ENCODE measurements around the gene ZBTB20.

The ZBTB20 gene

DNA sequence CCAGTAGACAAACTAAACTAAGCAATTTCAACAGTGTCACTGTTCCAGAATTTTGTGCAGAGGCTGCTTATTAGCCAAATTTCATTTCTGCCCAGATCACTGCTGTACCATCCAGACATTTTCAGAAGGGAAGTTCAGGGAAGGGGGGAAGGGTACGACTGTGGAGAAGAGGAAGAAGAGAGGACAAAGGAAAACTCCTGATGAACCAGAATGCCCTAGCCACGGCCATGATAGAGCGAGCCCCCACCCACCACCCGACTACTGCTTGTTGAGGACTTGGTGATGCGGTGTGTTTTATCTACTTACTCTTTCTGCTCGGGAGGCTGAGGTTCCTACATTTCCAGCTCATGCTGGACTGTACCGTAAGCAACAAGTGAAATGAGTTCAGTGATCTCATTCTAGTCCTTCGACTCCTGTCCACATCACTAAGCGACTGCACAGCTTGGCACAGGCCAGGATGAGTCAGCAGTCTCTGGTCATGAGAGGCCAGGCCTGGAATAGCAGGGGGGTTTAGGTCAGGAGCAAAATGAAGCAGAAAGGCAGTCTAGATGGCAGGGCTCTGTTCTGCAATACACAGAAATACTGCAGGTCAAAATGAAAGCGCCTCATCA, 522.4 kb downstream of the ZBTB20 start:
- peak; percentile 98 for DNase-seq (ENCODE audit: low read depth)

GRCh38 chr3:114624047-114624445, 523.0 kb downstream of the ZBTB20 start:
- DNase-seq (ENCODE audit: low read depth), result no peak

GRCh38 chr3:114623420-114624046, 523.6 kb downstream of the ZBTB20 start:
- DNase-seq (ENCODE audit: low read depth), result no peak

DNA sequence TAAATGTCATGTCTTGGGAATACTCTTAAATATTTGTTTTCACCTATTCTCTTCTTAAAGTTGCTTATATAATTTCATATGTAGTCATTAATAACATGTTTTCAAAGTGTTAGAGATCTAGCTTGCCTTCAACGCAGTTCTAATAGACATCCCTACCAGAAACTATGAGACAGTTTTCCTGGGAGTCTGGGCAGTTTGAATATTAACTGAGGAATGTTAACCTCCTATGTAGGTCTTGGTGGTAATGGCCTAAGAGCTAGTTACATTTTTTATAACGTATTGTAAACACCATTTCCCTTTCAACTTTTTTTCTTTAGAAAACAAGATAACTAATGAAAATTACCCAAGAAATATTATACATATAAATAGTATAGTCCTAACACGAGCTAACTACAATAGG, 525.1 kb downstream of the ZBTB20 start:
- DNase-seq (ENCODE audit: low read depth), result no peak

DNA sequence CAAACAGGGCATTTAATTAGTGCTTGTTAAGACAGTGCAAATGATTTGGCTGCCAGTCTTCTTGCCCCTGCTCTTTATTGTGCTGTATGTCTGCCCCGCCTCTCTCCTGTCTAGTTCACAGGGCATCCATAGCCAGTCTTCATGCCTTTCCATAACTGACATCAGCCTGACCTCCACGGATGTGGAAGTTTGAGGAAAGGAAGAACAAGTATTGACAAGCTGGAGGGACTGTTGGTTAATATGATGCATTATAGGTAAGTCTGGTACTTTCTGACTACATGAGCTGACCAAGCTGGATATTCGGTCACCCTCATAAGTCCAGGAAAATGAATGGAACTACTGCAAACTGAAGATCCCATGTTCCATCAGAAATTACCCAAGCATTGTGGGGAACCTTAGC, 527.3 kb downstream of the ZBTB20 start:
- DNase-seq (ENCODE audit: low read depth), result no peak

DNA sequence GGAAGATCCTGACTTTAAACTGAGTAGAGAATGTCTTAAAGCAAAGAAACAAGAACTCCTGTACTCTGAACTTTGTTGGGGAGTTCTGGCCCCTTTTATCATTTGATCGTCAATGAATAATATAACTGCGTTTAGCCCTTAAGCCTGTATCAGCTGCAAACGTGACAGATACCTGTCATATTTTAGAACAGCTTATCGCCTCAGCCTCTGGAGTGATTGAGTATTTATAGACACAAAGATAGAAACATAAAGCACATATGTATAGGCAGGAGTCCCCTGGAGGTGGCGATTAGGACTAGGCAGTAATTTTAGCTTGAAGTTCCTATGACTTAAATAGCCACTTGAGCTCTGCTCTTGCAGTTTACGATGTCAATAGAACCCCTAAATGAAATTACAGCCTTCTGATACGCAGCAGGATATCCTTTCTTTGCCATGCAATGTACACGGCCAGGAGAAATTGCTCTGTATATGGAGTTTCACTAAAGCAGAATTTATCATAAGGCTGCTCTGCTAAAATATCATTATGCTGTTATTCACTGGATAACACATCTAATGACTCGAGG, 531.5 kb downstream of the ZBTB20 start:
- DNase-seq (ENCODE audit: low read depth), result no peak

DNA sequence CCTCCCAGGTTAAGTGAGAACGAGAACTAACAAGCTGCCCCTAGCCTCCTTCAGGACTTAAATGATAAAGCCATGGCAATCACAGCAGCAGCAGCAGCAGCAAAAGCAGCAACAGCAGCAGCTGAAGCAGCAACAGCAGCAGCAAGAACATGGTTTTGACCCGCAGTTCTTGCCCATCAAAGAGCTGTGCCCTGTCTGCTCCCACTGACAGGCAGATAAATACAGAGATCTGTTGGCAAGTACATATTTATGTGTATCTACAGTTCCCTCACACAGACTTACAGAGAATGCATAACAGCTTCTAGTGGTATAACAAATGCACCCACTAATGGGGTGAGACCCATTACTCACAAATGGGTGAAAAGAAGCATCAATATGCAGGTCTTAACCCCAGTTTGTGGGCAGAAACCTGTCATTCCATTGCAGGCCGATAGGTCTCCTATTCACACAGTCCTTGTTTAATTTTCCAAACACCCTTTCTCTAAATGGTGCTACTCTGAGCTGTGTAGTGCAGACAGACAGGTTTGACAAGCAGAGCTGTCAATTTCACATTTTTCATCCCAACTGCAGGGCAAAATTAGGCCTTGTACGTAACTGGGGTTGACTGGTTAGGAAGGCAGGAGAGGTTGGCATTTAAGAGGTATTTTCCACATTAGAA, 537.0 kb downstream of the ZBTB20 start:
- DNase-seq (ENCODE audit: low read depth), result no peak

DNA sequence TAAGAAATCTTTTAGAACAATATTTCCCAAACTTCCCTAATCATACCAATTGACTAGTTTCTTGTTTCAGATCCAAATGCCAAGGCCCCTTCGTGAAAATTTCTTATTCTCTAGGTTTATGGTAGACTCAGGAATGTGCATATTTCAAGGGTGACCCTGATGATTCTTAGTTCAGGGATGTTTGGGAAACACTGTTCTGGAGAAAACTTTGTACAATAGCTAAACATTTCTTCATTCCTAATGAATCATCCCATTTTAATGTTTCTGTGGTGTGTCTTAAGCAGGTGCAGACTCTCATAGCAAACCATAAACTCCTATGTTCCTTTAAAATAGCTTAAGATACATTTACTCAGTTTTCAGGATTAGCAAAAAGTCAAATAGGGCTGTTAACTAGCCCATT, 538.8 kb downstream of the ZBTB20 start:
- no peak for DNase-seq (ENCODE audit: low read depth)

GRCh38 chr3:114606336-114606735, 540.8 kb downstream of the ZBTB20 start:
- DNase-seq (ENCODE audit: low read depth), result no peak

GRCh38 chr3:114600571-114600970, 546.5 kb downstream of the ZBTB20 start:
- DNase-seq (ENCODE audit: low read depth), result no peak

GRCh38 chr3:114597871-114598270, 549.2 kb downstream of the ZBTB20 start:
- no peak for DNase-seq (ENCODE audit: low read depth)

GRCh38 chr3:114597012-114597411, 550.1 kb downstream of the ZBTB20 start:
- no peak for DNase-seq (ENCODE audit: low read depth)

DNA sequence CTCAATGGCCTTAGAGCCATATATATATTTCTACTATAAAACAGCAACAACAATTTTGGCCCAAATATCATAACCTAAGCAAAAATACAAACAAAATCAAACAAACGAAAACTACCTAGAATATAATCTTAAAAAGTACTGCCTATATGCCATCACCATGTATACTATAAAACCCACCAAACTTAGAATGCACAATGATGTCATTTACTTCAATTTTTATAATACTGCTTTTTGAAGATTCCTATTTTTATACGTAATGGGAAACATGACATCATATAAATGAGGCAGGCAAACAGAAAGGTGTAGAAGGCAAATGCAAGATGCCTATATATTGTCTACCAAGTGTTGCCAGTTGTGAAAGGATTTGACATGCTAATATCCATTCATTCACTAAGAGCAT, 550.9 kb downstream of the ZBTB20 start:
- DNase-seq (ENCODE audit: low read depth), result no peak

- no peak for DNase-seq (ENCODE audit: low read depth)
Measured at GRCh38 chr3:114595522-114596028, 551.5 kb downstream of the ZBTB20 start.

DNA sequence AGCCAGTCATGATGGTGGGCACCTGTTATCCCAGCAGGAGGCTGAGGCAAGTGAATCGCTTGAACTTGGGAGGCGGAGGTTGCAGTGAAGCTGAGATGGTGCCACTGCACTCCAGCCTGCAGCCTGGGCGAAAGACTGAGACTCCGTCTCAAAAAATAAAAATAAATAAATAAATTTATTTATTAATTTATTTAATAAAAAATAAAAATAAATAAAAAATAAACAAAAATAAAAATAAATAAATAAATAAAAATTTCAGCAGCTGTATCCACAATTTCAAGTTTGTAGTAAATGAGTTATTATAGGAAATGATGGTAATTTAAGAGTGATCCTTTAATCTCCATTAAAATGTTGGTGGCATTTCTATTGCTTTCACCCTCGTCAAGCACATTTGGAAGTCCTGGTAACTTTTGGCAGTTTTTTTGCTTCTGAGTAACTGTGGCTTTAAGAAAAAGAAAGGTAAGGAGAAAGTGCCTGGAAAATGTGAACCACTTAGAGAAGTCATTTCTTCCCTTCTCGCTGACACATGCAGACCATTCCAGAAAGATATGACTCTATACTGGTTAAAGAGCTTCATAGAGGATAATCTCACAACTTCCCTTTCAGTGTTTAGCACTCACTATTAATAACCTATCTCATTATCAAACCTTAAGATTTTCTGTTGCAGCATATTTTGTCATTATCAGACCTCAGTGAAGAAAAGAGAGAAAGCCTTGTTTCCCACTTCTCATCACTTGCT, 556.6 kb downstream of the ZBTB20 start:
- no peak for DNase-seq (ENCODE audit: low read depth)

GRCh38 chr3:114587986-114588385, 559.1 kb downstream of the ZBTB20 start:
- no peak for DNase-seq (ENCODE audit: low read depth)

DNA sequence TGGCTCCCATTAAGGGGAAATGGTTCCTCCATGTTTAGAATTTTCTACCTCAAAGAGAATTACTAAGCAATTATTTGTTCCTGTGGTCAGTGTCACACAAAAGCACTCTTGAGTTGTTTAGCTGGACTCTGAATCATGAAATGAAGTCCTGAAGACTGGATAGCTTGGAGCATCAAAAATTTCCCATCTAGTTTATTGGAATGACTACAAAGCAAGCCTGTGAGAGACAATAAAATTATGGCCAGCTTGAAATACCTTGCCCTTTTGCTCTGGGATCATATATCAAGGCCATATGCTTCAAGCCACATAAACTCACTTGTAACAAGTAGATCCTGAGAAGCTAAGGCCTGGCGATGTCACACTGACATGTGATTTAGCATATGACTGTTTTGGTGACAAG, 561.0 kb downstream of the ZBTB20 start:
- no peak for DNase-seq (ENCODE audit: low read depth)

GRCh38 chr3:114585687-114586086, 561.4 kb downstream of the ZBTB20 start:
- DNase-seq (ENCODE audit: low read depth), result no peak

DNA sequence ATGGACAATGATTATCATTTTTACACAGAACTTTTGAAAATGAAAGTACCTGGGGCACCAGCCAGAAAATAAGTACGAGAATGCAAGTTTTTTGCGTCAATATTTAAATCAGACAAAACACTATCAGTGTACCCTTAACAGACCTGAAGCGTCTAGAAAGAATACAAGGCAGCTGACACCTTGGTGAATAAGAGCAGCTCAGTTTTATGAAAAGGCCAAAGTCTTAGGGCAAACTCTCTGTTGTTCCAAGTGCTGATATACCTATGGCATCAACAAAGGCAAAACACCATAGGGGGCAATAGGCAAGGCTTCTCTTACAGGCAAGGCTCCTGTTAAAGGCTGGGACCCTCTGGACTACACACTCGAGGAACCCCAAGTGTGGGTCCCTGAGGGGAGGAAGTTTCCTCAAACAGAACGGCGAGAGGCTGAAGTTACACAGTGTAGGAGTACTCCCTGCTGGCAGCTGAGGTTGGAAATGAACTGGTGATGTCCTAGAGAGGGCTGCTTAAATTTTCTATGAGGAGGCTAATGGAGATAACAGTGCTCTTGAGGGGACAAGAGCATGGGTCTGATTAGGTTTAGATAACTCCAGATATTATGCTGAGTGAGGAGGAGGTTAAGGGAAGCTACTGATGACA, 562.2 kb downstream of the ZBTB20 start:
- no peak for DNase-seq (ENCODE audit: low read depth)

DNA sequence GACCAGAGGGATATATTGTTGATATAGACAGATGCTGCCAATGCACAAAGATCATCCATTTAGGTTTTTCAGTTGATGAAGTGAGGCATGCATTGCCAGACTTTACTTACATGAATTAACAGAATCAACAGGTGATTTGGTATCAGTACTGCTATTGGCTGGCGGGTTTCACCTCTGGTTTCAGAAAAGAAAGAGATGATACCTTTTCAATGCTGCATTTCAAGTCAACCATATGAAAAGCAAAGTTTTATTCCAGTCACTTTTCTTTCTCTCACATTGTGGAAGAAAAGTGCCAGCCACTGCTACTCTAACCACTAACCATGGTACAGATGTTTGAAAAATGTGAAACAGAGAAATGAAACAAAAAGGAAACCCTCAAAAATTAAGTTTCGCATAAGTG, 564.2 kb downstream of the ZBTB20 start:
- no peak for DNase-seq (ENCODE audit: low read depth)

GRCh38 chr3:114572364-114573062, 574.6 kb downstream of the ZBTB20 start:
- DNase-seq (ENCODE audit: low read depth), result no peak

Data from stromal cell of bone marrow (primary cell).